ENCODE data around the gene U2AF1. TPM values are rescaled to one million over a fixed set of nuclear protein-coding genes. Genes with fewer than 3 reads are reported as not detected.
"Not testable (repeated sequence)": the region's sequence is repeated elsewhere in the genome, so short reads cannot be mapped to it uniquely, and the experiment has no call there.

U2AF1 gene
- total RNA-seq, 1 donor from 2014 or later: 31.9 TPM

- H3K36me3 Mint-ChIP-seq (ENCODE audit: unreplicated experiment); H3K27ac Mint-ChIP-seq (ENCODE audit: unreplicated experiment); DNase-seq; H3K27me3 Mint-ChIP-seq (ENCODE audit: unreplicated experiment); H3K9me3 Mint-ChIP-seq (ENCODE audit: unreplicated experiment); H3K4me1 Mint-ChIP-seq (ENCODE audit: low read depth, unreplicated experiment); H3K4me3 Mint-ChIP-seq (ENCODE audit: unreplicated experiment): not testable (repeated sequence)
Observed at GRCh38 chr21:43075170-43076022, 32.0 kb downstream of the U2AF1 start, which contains the start of gene CBS. TSS of gene CBS (minus strand) at chr21:43075835. CDS start at chr21:43072193, 3,642 bp downstream.

GRCh38 chr21:43074401-43075169 is 32.8 kb downstream of the U2AF1 start:
- H3K4me3 Mint-ChIP-seq (ENCODE audit: unreplicated experiment); H3K27me3 Mint-ChIP-seq (ENCODE audit: unreplicated experiment); H3K36me3 Mint-ChIP-seq (ENCODE audit: unreplicated experiment); H3K4me1 Mint-ChIP-seq (ENCODE audit: low read depth, unreplicated experiment); H3K9me3 Mint-ChIP-seq (ENCODE audit: unreplicated experiment); H3K27ac Mint-ChIP-seq (ENCODE audit: unreplicated experiment); DNase-seq: not testable (repeated sequence)

GRCh38 chr21:43072742-43073141 is 34.6 kb downstream of the U2AF1 start:
- not testable (repeated sequence) for H3K9me3 Mint-ChIP-seq (ENCODE audit: unreplicated experiment); DNase-seq; H3K4me3 Mint-ChIP-seq (ENCODE audit: unreplicated experiment); H3K4me1 Mint-ChIP-seq (ENCODE audit: low read depth, unreplicated experiment); H3K36me3 Mint-ChIP-seq (ENCODE audit: unreplicated experiment); H3K27ac Mint-ChIP-seq (ENCODE audit: unreplicated experiment); H3K27me3 Mint-ChIP-seq (ENCODE audit: unreplicated experiment)

GRCh38 chr21:43069682-43070081 is 37.7 kb downstream of the U2AF1 start:
- not testable (repeated sequence) for H3K9me3 Mint-ChIP-seq (ENCODE audit: unreplicated experiment); H3K27me3 Mint-ChIP-seq (ENCODE audit: unreplicated experiment); H3K27ac Mint-ChIP-seq (ENCODE audit: unreplicated experiment); H3K36me3 Mint-ChIP-seq (ENCODE audit: unreplicated experiment); H3K4me3 Mint-ChIP-seq (ENCODE audit: unreplicated experiment); H3K4me1 Mint-ChIP-seq (ENCODE audit: low read depth, unreplicated experiment); DNase-seq

- not testable (repeated sequence) for H3K4me3 Mint-ChIP-seq (ENCODE audit: unreplicated experiment); DNase-seq; H3K36me3 Mint-ChIP-seq (ENCODE audit: unreplicated experiment); H3K27ac Mint-ChIP-seq (ENCODE audit: unreplicated experiment); H3K27me3 Mint-ChIP-seq (ENCODE audit: unreplicated experiment); H3K9me3 Mint-ChIP-seq (ENCODE audit: unreplicated experiment); H3K4me1 Mint-ChIP-seq (ENCODE audit: low read depth, unreplicated experiment)
Observed at GRCh38 chr21:43068065-43068464, 39.3 kb downstream of the U2AF1 start.

- not testable (repeated sequence) for H3K4me1 Mint-ChIP-seq (ENCODE audit: low read depth, unreplicated experiment); DNase-seq; H3K27ac Mint-ChIP-seq (ENCODE audit: unreplicated experiment); H3K4me3 Mint-ChIP-seq (ENCODE audit: unreplicated experiment); H3K27me3 Mint-ChIP-seq (ENCODE audit: unreplicated experiment); H3K9me3 Mint-ChIP-seq (ENCODE audit: unreplicated experiment); H3K36me3 Mint-ChIP-seq (ENCODE audit: unreplicated experiment)
Observed at GRCh38 chr21:43066690-43067089, 40.7 kb downstream of the U2AF1 start.

GRCh38 chr21:43065991-43066390 is 41.4 kb downstream of the U2AF1 start:
- H3K27ac Mint-ChIP-seq (ENCODE audit: unreplicated experiment); H3K4me3 Mint-ChIP-seq (ENCODE audit: unreplicated experiment); DNase-seq; H3K4me1 Mint-ChIP-seq (ENCODE audit: low read depth, unreplicated experiment); H3K9me3 Mint-ChIP-seq (ENCODE audit: unreplicated experiment); H3K36me3 Mint-ChIP-seq (ENCODE audit: unreplicated experiment); H3K27me3 Mint-ChIP-seq (ENCODE audit: unreplicated experiment): not testable (repeated sequence)

- H3K4me3 Mint-ChIP-seq (ENCODE audit: unreplicated experiment); H3K36me3 Mint-ChIP-seq (ENCODE audit: unreplicated experiment); H3K9me3 Mint-ChIP-seq (ENCODE audit: unreplicated experiment); H3K4me1 Mint-ChIP-seq (ENCODE audit: low read depth, unreplicated experiment); H3K27ac Mint-ChIP-seq (ENCODE audit: unreplicated experiment); H3K27me3 Mint-ChIP-seq (ENCODE audit: unreplicated experiment); DNase-seq: not testable (repeated sequence)
Observed at GRCh38 chr21:43064265-43064917, 43.0 kb downstream of the U2AF1 start.

- not testable (repeated sequence) for H3K27ac Mint-ChIP-seq (ENCODE audit: unreplicated experiment); H3K4me3 Mint-ChIP-seq (ENCODE audit: unreplicated experiment); DNase-seq; H3K27me3 Mint-ChIP-seq (ENCODE audit: unreplicated experiment); H3K9me3 Mint-ChIP-seq (ENCODE audit: unreplicated experiment); H3K4me1 Mint-ChIP-seq (ENCODE audit: low read depth, unreplicated experiment); H3K36me3 Mint-ChIP-seq (ENCODE audit: unreplicated experiment)
Observed at GRCh38 chr21:43062955-43063664, 44.3 kb downstream of the U2AF1 start.

GRCh38 chr21:43053112-43053511 is 54.3 kb downstream of the U2AF1 start:
- H3K27me3 Mint-ChIP-seq (ENCODE audit: unreplicated experiment); H3K27ac Mint-ChIP-seq (ENCODE audit: unreplicated experiment): not testable (repeated sequence)

GRCh38 chr21:43045876-43046821 is 61.2 kb downstream of the U2AF1 start:
- not testable (repeated sequence) for H3K9me3 Mint-ChIP-seq (ENCODE audit: unreplicated experiment); H3K4me3 Mint-ChIP-seq (ENCODE audit: unreplicated experiment); H3K36me3 Mint-ChIP-seq (ENCODE audit: unreplicated experiment); H3K27me3 Mint-ChIP-seq (ENCODE audit: unreplicated experiment); H3K27ac Mint-ChIP-seq (ENCODE audit: unreplicated experiment); DNase-seq; H3K4me1 Mint-ChIP-seq (ENCODE audit: low read depth, unreplicated experiment)

More at GRCh38 chr21:43053112-43053511, 54.3 kb downstream of the U2AF1 start:
- not testable (repeated sequence) for H3K4me3 Mint-ChIP-seq (ENCODE audit: unreplicated experiment); H3K36me3 Mint-ChIP-seq (ENCODE audit: unreplicated experiment); DNase-seq; H3K4me1 Mint-ChIP-seq (ENCODE audit: low read depth, unreplicated experiment); H3K9me3 Mint-ChIP-seq (ENCODE audit: unreplicated experiment)
